ENCODE data around the gene HSD3B7. TPM values are rescaled to one million over a fixed set of nuclear protein-coding genes. Genes with fewer than 3 reads are reported as not detected.

HSD3B7 gene
- total RNA-seq, 2 experiments from 2014 or later = 1.6 to 2.2 TPM

DNA sequence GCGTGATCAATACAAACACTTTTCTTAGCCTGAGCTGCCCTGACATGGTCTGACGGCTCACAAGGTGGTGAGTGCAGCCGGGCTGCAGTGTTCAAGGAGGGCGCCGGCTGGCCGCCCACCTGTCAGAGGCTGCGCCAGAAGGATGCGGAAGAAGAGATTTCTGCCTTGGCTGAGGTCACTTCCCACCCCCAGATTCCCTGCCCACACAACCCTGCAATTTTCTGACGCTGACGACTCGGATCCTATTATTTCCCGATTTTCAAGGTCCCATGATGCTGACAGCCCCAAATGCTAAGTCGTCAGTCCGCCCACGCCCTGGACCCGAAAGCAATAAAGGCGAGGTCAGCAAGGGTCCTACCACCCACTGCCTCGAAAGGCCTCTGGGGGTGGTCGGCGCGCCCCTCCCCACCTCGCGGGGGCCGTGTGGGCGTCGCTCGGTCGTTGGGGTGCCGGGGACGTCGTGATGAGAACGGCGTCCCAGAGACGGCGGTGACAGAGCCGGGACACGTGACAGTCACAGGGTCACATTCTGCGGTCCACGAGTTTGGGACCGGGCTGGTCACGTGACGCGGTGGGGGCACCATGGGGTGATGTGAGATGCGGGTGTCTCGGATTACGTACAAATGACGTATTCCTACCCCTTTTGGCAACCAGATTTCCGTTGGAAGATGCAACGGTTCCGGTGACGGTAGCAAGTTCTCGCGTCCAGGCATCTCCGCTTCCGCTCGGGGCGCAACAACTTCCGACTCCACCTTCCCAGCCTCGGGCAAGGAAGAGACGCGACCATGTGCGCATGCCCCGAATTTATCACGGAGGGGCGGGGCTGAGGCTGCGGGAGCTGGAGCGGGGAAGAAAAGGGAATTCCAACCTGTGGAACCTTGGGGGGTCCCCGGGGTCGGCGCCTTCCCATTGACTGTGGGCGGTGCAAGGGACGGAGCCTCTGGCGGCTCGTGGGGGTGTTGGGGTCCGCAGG lies 48.0 kb downstream of the HSD3B7 start, which contains the start of gene STX4:
TSS of gene STX4 (plus strand) at position 823 of the 973 bp plus-strand sequence. CDS start 248 bp downstream, outside the sequence.
- POLR2A ChIA-PET = interaction anchor here (1.0 to 1.2 kb wide), 2 partner anchors 41 to 42 kb away, joined by 3 to 7 read pairs; partner anchors contain the start of genes ZNF646 and ZNF668
- intact Hi-C loops (cut with DNase I, micrococcal nuclease) = loop anchor here in 1 of 2 experiments (1.0 to 5.0 kb wide), 15 partner anchors 36 to 834 kb away; partner anchors contain the start of genes ARMC5, BCL7C, CFAP119 and FBRS
- CTCF ChIA-PET = interaction anchor here (0.6 to 1.7 kb wide), 3 partner anchors 27 to 125 kb away, joined by 3 to 7 read pairs (median 4); partner anchors contain the start of genes ZNF646 and ZNF668
- peaks cover 15% of the 10 kb centered on the region for H3K4me1 Mint-ChIP-seq
- no peaks in the 10 kb centered on the region for H3K27me3 Mint-ChIP-seq
- no peaks in the 10 kb centered on the region for H3K9me3 Mint-ChIP-seq (ENCODE audit: low read depth)
- peaks cover 5% of the 10 kb centered on the region for H3K36me3 Mint-ChIP-seq (ENCODE audit: low read depth)
- H3K4me3 Mint-ChIP-seq = peak within 1 kb of the TSS; percentile 96
- peak; percentile 89 for ATAC-seq
- peak within 1 kb of the TSS; percentile 93 for H3K27ac Mint-ChIP-seq
- peak; percentile 99 for DNase-seq

- H3K27me3 Mint-ChIP-seq = no peaks in the 10 kb centered on the region
- H3K4me1 Mint-ChIP-seq = peaks cover 15% of the 10 kb centered on the region
- H3K4me3 Mint-ChIP-seq = peak overlapping the region; percentile 96
- DNase-seq (peak; percentile 95), ATAC-seq (peak; percentile 64)
- POLR2A ChIA-PET = interaction anchor here (0.9 to 1.2 kb wide), 3 partner anchors 40 to 146 kb away, joined by 4 to 7 read pairs (median 5); partner anchors contain the start of genes FUS, ZNF646 and ZNF668
- CTCF ChIA-PET = interaction anchor here (0.6 to 1.7 kb wide), 4 partner anchors 28 to 124 kb away, joined by 3 to 7 read pairs (median 4); partner anchors contain the start of genes KAT8, ZNF646 and ZNF668
- peaks cover 9% of the 10 kb centered on the region for H3K36me3 Mint-ChIP-seq (ENCODE audit: low read depth)
- peak overlapping the region; percentile 93 for H3K27ac Mint-ChIP-seq
- intact Hi-C loops (cut with DNase I, micrococcal nuclease) = loop anchor here (1.0 to 5.0 kb wide), 16 partner anchors 37 to 833 kb away; partner anchors contain the start of genes SETD1A (in 2 of the 2), VKORC1 (in 2 of the 2), ZNF646 (in 2 of the 2) and ZNF668 (in 2 of the 2)
- no peaks in the 10 kb centered on the region for H3K9me3 Mint-ChIP-seq (ENCODE audit: low read depth)
Measured at GRCh38 chr16:31033709-31034492, 48.9 kb downstream of the HSD3B7 start.

- Mint-ChIP-seq H3K36me3 (ENCODE audit: low read depth) (peaks cover 13% of the 10 kb centered on the region), H3K27ac (no peak overlapping the region), H3K27me3 (no peaks in the 10 kb centered on the region), H3K4me3 (no peak overlapping the region), H3K4me1 (peaks cover 14% of the 10 kb centered on the region), H3K9me3 (ENCODE audit: low read depth) (no peaks in the 10 kb centered on the region)
- DNase-seq (no peak), ATAC-seq (no peak)
- ChIA-PET POLR2A (no interaction called here), CTCF (interaction anchor here (0.7 kb wide), 1 partner anchor 96 kb away, joined by 3 read pairs; no protein-coding TSS in a partner anchor)
- intact Hi-C loops (cut with DNase I, micrococcal nuclease) = no loop called here
Measured at GRCh38 chr16:31036691-31037090, 51.7 kb downstream of the HSD3B7 start.

Other genes with a start within 250 kb of the HSD3B7 start
- 10 to 100 TPM; 21.8 to 26.0 TPM for gene PHKG2, start 236.8 kb upstream of the HSD3B7 start, total RNA-seq
- gene CFAP119, start 223.1 kb upstream of the HSD3B7 start, total RNA-seq = 1 to 10 TPM; 1.7 to 3.1 TPM
- 10 to 100 TPM; 72.3 to 85.5 TPM for gene RNF40, start 222.9 kb upstream of the HSD3B7 start, total RNA-seq
- 1 to 10 TPM; 3.4 to 3.7 TPM for gene ZNF629, start 198.0 kb upstream of the HSD3B7 start, total RNA-seq
- 10 to 100 TPM; 19.5 to 20.4 TPM for gene BCL7C, start 91.1 kb upstream of the HSD3B7 start, total RNA-seq
- under 1 TPM; 0.18 TPM for gene CTF1, start 88.6 kb upstream of the HSD3B7 start, total RNA-seq
- 10 to 100 TPM; 23.7 to 31.4 TPM for gene FBXL19, start 61.6 kb upstream of the HSD3B7 start, total RNA-seq
- gene ORAI3, start 36.1 kb upstream of the HSD3B7 start, total RNA-seq = 1 to 10 TPM; 6.9 to 7.9 TPM
- 10 to 100 TPM; 18.5 to 21.7 TPM for gene SETD1A, start 27.5 kb upstream of the HSD3B7 start, total RNA-seq
- 1 to 10 TPM; 1.3 to 1.5 TPM for gene STX1B, start 25.4 kb downstream of the HSD3B7 start, total RNA-seq
- gene STX4, start 48.4 kb downstream of the HSD3B7 start, total RNA-seq = 10 to 100 TPM; 29.2 to 35.9 TPM
- gene ZNF668, start 89.0 kb downstream of the HSD3B7 start, total RNA-seq = 1 to 10 TPM; 9.2 to 9.9 TPM
- 10 to 100 TPM; 21.3 to 25.8 TPM for gene ZNF646, start 89.2 kb downstream of the HSD3B7 start, total RNA-seq
- gene PRSS53, start 103.7 kb downstream of the HSD3B7 start, total RNA-seq = 1 to 10 TPM; 4.0 to 9.2 TPM
- gene VKORC1, start 109.6 kb downstream of the HSD3B7 start, total RNA-seq = 10 to 100 TPM; 59.6 to 64.2 TPM
- 10 to 100 TPM; 50.0 to 53.3 TPM for gene BCKDK, start 123.2 kb downstream of the HSD3B7 start, total RNA-seq
- gene KAT8, start 132.5 kb downstream of the HSD3B7 start, total RNA-seq = 10 to 100 TPM; 53.6 to 63.1 TPM
- not detected for gene PRSS8, start 150.5 kb downstream of the HSD3B7 start, total RNA-seq
- gene PRSS36, start 164.9 kb downstream of the HSD3B7 start, total RNA-seq = under 1 TPM; 0.26 to 0.43 TPM
- gene FUS, start 194.9 kb downstream of the HSD3B7 start, total RNA-seq = 100 to 1,000 TPM; 647 to 648 TPM
- gene PYCARD, start 217.6 kb downstream of the HSD3B7 start, total RNA-seq = 1 to 10 TPM; 5.7 TPM
- gene TRIM72, start 228.9 kb downstream of the HSD3B7 start, total RNA-seq = under 1 TPM in 1 of 2 experiments, not detected in 1; 0.04 TPM
- gene PYDC1, start 231.9 kb downstream of the HSD3B7 start, total RNA-seq = not detected